Pulmonary artery endothelial cell (primary cell): ENCODE data around the gene ATP5MK. TPM values are rescaled to one million over a fixed set of nuclear protein-coding genes. Genes with fewer than 3 reads are reported as not detected.
"Not testable (repeated sequence)": the region's sequence is repeated elsewhere in the genome, so short reads cannot be mapped to it uniquely, and the experiment has no call there.

Experiments used
- DNase-seq: peaks from one replicate; pipeline ENCODE4 v3.0.0-alpha.2; 2011; ENCODE audit warnings: low read depth, low spot score
- total RNA-seq: library from RNA; depleted of rRNA; stranded (reverse); fragments of >200 nt; gene quantifications from 2 replicates; pipeline ENCODE4 v1.2.3, GENCODE V29; 2014

ATP5MK gene, protein sequence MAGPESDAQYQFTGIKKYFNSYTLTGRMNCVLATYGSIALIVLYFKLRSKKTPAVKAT
- total RNA-seq = 158 and 197 TPM in 2 replicates

DNA sequence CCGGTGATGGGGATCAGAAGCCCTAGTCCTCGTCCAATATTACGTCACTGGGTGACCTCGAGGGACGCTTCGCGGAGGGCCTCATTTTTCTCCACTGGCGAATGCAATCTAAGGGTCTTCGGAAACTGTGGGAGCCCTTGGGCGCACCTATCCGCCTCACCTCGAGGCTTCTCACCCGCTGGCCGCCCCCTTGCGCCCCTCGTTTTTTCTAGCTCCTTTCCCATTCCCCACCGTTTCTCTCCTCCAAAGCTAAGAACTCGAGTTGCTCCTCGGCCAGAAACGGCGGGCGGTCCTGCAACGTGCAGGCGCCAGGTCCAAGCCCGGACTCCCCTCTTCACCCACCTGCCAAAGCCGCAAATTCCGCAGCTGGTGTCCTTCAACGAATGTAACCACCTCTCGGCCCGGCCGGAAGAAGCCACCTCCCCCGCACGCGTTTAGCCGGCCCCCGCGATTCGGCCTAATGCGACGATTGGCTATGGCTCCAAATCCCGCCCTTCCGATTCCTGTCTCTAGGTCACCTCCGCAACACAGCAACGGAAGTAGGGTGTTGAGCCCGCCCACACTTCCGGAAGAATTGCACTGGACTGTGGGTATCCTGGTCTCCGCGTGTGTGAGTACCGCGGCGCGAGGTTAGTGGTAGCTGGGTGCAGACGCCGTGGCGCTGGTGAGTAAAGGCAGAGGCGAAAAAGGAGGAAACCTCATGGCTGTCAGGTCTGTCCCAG lies at the start of gene ATP5MK, which contains the start of gene PDCD11:
Gene ATP5MK, minus strand, starts transcription at position 409 of the 722 bp plus-strand sequence. CDS start 4,018 bp downstream, outside the sequence.
Gene PDCD11, plus strand, starts transcription at position 560 of the 722 bp plus-strand sequence. CDS start 1,801 bp downstream, outside the sequence.
- peak; percentile 90 for DNase-seq

DNA sequence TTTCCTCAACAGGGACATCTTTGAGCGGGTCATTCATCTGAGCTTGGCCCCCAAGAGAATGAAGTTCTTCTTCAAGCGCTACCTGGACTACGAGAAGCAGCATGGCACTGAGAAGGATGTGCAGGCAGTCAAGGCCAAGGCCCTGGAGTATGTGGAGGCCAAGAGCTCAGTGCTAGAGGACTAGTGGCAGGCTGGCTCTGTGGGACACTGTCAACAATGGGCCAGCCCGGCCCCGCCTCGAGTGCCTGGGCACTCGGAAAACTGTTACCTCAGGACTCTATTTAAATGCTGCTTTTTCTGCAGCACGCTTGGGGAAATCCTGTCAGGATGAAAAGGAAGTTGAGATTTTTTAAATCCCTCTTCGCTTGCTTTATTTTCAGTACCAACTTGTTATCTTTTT lies 49.1 kb upstream of the ATP5MK start:
- DNase-seq = no peak

DNA sequence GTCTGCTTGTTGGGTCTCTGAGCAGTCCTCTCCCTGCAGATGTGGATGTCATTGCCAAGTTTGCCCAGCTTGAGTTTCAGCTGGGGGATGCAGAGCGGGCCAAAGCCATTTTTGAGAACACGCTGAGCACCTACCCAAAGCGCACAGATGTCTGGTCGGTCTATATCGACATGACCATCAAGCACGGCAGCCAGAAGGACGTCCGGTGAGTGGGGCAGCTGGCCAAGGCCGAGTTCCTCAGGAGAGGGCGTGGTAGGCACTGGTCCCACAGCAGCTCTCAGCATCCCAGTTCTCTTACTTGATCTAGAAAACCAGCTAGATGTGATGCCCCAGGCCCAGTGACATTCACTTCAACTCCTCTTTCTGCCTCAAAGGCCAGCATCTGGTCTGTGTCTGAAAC lies 48.2 kb upstream of the ATP5MK start:
- DNase-seq = no peak

DNA sequence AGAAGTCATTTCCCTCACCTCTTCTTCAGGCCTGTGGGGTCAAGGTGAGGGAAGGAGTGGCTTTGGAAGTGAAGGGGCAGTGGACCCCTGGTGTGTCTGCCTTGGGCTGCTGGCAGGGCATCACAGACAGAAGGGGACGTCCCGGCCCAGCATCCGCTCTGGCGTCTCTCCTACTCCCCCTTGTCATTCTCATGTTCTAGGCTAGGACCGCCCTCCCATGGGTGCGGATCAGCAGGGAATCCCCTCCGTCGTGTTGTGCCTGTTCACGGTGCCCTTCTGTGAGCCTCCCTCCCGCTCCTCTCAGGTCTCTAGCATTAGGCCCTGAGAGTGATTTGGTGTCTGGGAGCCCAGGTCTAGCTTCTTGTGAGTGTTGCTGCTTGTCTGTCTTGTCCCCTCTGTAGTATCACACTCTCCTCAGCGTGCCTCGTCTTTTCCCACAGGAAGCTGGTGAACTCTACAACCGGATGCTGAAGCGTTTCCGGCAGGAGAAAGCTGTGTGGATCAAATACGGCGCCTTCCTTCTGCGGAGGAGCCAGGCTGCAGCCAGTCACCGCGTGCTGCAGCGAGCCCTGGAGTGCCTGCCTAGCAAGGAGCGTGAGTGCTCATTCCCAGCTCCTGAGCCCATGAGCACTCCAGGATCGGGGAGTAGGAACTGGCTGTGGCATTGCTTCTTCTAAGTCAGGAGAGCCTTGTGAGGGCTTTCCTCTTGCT lies 47.4 kb upstream of the ATP5MK start:
- DNase-seq = no peak

DNA sequence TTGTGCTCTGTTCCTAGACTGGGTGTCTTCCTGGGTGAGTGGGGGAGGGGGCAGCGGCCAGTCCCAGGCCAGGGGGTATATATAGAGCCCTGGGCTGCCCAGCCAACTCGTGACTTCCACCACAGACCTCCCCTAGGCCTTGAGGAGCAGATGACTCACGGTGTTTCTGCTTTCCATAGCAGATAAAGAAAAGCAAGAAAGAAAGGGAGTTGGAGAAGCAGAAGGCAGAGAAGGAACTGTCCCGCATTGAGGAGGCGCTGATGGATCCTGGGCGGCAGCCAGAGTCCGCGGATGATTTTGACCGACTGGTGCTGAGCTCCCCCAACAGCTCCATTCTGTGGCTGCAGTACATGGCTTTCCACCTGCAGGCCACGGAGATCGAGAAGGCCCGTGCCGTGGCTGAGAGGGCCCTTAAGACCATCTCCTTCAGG lies 45.8 kb upstream of the ATP5MK start:
- DNase-seq = no peak

DNA sequence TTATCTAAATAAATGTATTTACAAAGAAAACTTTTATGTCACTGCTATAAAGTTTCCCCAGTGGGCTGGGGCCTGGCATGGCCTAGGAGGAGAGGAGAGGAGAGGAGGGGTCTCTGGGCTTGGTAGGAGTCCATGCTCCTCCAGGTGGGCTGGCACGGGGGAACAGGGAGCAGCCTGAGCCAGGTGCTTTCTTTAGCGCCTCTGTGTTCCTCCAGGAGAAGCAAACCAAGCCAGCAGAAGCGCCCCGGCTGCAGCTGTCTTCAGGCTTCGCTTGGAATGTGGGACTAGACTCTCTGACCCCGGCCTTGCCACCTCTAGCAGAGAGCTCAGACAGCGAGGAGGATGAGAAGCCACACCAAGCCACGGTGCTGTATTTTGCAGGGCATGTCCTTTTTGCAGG lies 45.3 kb upstream of the ATP5MK start:
- no peak for DNase-seq

DNA sequence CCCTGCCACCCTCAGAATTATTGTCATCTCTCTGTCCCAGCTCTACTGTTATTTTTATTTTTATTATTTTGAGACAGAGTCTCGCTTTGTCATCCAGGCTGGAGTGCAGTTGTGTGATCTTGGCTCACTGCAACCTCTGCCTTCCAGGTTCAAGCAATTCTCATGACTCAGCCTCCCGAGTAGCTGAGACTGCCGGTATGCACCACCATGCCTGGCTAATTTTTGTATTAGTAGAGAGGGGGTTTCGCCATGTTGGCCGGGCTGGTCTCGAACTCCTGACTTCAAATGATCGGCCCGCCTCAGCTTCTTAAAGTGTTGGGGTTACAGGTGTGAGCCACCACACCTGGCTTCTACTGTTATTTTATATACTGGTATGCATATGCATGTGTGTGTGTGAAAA lies 44.9 kb upstream of the ATP5MK start:
- no peak for DNase-seq

DNA sequence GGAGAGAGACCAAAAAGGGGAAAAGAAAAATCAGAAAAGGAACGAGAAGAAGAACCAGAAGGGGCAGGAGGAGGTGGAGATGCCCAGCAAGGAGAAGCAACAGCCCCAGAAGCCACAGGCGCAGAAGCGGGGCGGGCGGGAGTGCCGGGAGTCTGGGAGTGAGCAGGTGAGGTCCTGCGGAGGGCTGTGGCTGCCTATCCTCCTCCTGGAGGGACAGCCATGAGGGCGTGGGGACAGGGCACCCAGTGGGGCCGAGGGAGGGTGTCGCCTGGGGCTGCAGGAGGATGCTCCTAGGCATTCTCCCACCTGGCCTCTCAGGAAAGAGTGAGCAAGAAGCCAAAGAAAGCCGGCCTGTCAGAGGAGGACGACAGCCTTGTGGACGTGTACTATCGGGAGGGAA lies 44.1 kb upstream of the ATP5MK start:
- DNase-seq = no peak

DNA sequence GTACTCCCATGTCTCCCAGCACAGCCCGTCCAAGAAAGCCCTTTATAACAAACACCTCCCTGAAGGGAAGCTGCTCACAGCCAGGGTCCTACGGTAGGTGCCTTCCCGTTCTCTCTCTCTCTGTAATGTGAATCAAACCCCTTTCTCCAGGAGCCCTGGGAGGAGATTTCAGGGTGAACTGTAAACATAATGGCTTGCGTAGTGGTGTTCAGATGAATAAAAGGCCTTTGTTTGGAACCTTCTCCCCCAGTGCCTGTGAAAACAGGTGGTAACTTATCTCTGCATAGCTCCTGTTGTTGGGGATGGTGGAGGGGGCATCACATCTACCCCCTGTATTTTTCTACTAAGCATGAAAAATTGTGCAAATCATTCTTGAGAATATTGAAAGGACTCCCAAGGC lies 43.5 kb upstream of the ATP5MK start:
- no peak for DNase-seq

DNA sequence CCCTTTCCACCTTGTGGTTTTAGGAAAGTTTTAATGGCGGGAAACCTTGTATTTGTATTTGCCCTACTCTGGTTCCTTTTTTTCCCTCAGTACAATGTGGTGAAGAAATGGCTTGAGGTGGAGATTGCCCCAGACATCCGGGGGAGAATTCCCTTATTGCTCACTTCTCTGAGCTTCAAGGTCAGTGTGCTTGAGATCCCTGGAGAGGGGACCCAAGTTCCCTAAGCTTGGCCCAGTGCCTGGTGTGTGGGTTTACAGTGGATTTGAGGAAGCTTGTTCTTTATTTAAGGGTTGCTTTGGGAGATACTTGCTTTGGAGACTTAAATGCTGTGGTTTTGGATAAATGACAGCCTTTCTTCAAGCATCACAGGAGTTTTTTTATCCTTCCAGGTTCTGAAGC lies 37.6 kb upstream of the ATP5MK start:
- DNase-seq = no peak

DNA sequence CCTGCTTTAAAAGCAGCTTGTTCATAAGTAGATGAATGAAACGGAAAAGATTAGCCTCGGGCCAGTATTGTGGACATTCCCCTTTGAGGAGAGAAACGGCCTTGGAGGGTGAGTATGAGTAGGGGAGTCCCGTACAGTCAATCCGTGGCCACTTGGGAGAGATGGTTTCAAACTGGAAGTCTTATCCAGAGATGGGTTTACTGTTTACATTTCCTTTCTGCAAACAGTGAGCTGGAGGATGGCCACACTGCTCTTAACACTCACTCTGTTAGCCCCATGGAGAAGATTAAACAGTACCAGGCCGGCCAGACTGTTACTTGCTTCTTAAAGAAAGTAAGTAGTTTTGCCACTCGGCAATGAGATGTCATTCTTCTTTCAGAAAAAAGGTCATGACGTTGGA lies 35.6 kb upstream of the ATP5MK start:
- no peak for DNase-seq

DNA sequence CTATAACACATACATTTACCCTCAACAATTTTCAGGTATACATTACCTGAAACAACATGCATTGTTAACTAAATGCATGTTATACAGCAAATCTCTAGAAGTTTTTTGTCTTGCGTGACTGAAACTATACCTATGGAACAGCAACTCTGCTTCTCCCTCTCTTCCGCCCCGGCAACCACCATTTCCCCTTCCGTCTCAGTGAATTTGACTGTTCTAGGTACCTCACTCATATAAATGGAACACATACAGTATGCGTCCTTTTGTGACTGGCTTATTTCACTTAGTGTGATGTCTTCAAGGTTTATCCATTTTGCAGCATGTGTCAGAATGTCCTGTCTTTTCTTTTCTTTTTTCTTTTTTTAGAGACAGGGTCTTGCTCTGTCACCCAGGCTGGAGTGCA lies 33.4 kb upstream of the ATP5MK start:
- no peak for DNase-seq

DNA sequence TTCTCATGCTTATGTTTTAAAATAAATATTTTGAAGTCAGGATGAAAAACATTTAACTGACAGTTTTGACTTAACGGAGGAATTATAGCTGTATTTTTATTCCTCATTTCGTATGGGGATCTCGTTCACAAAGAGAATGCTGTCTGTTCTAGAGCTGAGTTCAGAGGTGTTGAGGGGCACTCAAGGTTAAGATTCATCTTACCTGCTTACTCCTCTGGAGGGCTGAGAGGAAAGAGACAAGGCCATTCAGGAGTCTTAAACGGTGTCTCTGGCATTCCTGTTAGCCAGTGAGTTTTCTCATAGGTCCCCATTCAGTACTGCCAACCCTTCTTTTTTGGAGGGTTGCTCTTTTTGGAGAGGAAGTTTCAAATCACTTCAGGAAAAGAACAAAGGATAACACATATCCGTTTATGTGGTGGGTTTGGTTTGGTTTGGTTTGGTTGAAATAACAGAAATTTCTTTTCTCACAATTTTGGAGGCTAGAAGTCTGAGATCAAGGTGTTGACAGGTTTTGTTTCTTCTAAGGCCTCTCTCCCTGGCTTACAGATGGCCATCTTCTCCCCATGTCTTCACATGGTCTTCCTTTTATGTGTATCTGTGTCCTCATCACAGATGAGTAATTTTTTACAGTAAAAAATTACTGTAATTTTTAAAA lies 32.8 kb upstream of the ATP5MK start:
- no peak for DNase-seq

DNA sequence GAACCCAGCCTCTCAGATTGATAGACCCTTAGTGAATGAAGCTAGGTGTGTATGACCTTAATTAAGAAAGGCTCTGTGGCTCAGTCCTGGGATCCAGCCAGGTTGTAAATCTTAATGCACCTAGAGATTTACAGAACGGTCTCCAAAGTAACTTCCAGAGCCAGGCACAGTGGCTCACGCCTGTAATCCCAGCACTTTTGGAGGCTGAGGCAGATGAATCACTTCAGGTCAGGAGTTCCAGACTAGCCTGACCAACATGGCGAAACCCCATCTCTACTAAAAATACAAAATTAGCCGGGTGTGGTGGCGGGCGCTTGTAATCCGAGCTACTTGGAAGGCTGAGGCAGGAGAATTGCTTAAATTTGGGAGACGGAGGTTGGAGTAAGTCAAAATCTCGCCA lies 31.6 kb upstream of the ATP5MK start:
- no peak for DNase-seq

DNA sequence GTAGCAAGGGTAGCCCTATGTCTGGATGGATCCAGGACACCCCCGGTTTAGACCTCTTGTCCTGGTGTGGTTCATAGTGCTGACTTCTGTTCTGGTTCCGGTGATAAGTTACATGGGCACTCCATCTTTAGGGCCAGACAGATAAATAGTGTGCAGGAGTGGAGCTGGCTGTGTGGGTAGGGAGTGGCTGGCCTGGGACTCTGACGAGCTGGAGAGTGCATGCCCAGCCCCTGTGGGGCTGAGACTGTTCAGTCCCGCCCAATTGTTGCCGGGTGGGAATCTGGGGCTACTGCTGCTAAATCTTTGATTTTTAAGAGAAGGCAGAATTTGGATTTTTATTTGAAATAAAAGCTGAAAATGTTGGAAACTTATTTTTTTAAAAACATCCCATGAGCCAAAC lies 27.5 kb upstream of the ATP5MK start:
- DNase-seq = no peak

DNA sequence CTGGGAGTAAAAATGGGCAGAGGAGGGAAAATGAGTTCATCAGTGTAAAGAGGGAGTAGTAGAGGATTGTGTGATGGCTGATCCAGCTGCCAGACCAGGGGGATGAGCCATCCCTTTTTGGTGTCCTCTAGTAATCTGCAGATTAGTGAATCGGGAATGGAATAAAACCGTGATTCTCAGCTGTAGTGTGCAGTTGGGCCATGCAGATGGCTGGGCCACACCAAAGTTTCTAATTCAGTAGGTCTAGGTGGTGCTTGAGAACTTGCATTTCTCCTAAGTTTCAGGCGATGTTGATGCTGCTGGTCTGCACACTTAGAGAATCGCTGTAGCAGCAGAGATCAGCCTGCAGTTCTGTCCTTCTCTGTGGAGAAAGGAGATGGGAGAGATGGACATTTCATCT lies 22.8 kb upstream of the ATP5MK start:
- no peak for DNase-seq

DNA sequence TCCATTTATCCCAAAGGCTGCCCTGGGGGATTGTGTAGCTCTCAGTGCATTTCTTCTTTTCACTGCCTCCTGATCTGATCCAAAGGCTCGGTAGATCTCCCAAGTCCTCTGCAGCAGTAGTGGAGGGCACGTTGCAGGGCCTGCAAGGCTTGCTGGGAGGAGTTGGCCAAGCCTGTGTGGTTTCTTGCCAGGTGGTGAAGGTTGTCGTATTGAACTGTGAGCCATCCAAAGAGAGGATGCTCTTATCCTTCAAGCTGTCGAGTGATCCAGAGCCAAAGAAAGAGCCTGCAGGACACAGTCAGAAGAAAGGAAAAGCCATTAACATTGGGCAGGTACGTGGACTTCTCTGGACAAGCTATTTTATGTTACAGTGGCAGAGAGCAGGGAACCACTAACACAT lies 21.3 kb upstream of the ATP5MK start:
- DNase-seq = no peak

DNA sequence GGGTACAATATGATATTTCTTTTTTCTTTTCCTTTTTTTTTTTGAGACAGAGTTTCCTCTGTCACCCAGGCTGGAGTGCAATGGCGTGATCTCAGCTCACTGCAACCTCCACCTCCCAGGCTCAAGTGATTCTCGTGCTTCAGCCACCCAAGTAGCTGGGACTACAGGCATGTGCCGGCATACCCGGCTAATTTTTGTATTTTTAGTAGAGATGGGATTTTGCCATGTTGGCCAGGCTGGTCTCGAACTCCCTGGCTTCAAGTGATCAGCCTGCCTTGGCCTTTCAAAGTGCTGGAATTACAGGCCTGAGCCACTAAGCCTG lies 20.8 kb upstream of the ATP5MK start:
- DNase-seq = not testable (repeated sequence)

DNA sequence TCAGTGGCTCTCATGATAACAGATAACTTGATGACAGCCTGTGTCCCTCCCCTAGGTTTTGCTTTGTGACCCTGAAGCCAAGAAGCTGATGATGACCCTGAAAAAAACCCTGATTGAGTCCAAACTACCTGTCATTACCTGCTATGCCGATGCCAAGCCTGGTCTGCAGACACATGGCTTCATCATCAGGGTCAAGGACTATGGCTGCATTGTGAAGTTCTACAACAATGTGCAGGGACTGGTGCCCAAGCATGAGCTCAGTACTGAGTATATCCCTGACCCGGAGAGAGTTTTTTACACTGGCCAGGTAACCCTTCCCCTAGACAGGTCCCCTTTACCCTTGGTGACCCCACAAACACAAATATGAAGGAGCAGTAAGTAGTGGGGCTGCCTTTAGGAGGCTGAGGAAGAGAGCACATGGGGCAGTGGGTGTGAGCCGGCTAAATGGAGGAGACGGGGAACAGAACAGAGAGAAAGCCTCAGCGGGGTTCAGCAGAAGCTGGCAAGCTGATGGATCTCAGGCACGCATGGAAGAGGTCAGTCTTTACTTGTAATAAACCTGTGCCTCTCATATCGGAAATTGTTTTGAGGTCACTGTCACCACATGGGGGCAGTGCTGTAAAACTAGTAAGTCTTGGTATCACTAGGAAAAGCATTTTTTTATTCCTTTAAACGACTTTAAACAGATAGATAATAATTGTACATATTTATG lies 20.3 kb upstream of the ATP5MK start:
- peak; percentile 41 for DNase-seq

DNA sequence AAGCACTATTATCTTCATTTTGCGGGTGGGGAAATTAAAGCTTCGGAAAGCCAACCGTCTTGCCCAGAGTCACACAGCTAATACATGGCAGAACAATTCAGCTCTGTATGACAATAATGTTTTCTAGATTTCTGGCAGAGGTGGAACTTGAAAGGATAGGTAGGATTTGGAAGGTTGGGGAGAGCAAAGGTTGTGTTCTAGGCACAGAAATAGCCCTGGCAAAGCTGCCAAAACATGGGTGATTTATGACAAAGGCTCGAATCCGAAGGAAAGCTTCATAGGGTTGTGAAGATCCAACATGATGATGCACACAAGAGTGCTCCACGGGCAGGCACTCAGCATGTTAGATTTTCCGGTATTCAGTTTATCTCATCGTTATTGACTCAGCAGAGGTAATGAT lies 19.3 kb upstream of the ATP5MK start:
- no peak for DNase-seq

DNA sequence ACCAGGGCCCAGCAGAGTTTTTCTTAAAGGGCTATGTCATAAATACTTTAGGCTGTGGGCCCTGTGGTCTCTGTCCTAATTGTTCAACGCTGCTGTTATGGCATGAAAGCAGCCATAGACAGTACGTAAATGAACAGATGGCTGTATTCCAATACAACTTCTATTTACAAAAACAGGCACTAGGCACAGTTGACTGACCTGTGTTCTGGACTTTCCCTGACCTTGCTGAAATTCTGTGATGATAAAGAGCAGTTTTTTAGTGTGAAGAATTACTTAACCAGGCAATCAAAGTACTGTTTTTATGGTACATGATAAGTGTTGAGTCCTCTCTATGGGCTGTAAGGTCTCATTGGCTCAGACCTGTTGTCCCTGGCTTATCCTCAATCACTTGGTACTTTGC lies 17.3 kb upstream of the ATP5MK start:
- no peak for DNase-seq
